ENCODE results near the gene THSD7B. TPM values are rescaled to one million over a fixed set of nuclear protein-coding genes. Genes with fewer than 3 reads are reported as not detected.

THSD7B gene
- total and polyA plus RNA-seq, 2 of the 13 experiments (the other 11 are each of a cell fraction or from before 2014, with no cell fraction given), result 0.02 TPM; not detected in 1

GRCh38 chr2:137449454-137449853, 684.1 kb downstream of the THSD7B start:
- H3K36me3 ChIP-seq (replicated peaks in 1 of 2; ENCODE audit: control insufficient read depth in 1 of 2, insufficient read depth in 2 of 2, low read length in 2 of 2), result no peaks in the 10 kb centered on the region
- no peak overlapping the region for H2AFZ ChIP-seq (ENCODE audit: low read length)
- H3K27me3 ChIP-seq (ENCODE audit: control insufficient read depth in 1 of 2, insufficient read depth in 2 of 2, low read length in 2 of 2), result no peaks in the 10 kb centered on the region
- in situ Hi-C loops (cut with HindIII; ENCODE audit: extremely low pct_ligation_motif_present, low pct_unique_long_range_greater_than_20kb), result no loop called here
- TF ChIP-seq NKX3-1 (CRISPR knock-in tag; IDR thresholded peaks at IDR 0.05) (no peak), POLR2G (IDR thresholded peaks at IDR 0.05; ENCODE audit: low read depth, low read length) (no peak), ZNF776 (CRISPR knock-in tag; IDR thresholded peaks at IDR 0.05) (no peak), IRX3 (CRISPR knock-in tag; IDR thresholded peaks at IDR 0.05; ENCODE audit: borderline replicate concordance, low read depth) (no peak), HINFP (CRISPR knock-in tag; IDR thresholded peaks at IDR 0.05; ENCODE audit: low read depth) (no peak), JUN (CRISPR knock-in tag; IDR thresholded peaks at IDR 0.05) (no peak), CREB3 (CRISPR knock-in tag; IDR thresholded peaks at IDR 0.05) (no peak), MATR3 (CRISPR knock-in tag; IDR thresholded peaks at IDR 0.05) (no peak), TFDP2 (CRISPR knock-in tag; IDR thresholded peaks at IDR 0.05) (no peak), SMYD3 (CRISPR knock-in tag; IDR thresholded peaks at IDR 0.05) (no peak), ZNF121 (CRISPR knock-in tag; IDR thresholded peaks at IDR 0.05) (no peak), ZNF615 (CRISPR knock-in tag; IDR thresholded peaks at IDR 0.05; ENCODE audit: borderline replicate concordance) (no peak), ZNF672 (CRISPR knock-in tag; IDR thresholded peaks at IDR 0.05) (no peak), ZBTB39 (CRISPR knock-in tag; IDR thresholded peaks at IDR 0.05) (no peak), SSRP1 (CRISPR knock-in tag; IDR thresholded peaks at IDR 0.05) (no peak), MED1 (CRISPR knock-in tag; IDR thresholded peaks at IDR 0.05) (no peak), BRCA1 (CRISPR knock-in tag; IDR thresholded peaks at IDR 0.05) (no peak), ZNF788 (CRISPR knock-in tag; IDR thresholded peaks at IDR 0.05; ENCODE audit: borderline replicate concordance) (no peak), HNF1B (CRISPR knock-in tag; IDR thresholded peaks at IDR 0.05) (no peak), POLR2A (IDR thresholded peaks at IDR 0.05; ENCODE audit: insufficient read depth in 1 of 2, low read depth in 2 of 2, low read length in 2 of 2) (no peak)
- ChIA-PET POLR2A (no interaction called here), CTCF (ENCODE audit: low intra/inter-chr PET ratio, low total read pairs) (no interaction called here)
- H3K9me3 ChIP-seq (ENCODE audit: low read length), result no peaks in the 10 kb centered on the region
- H3K9ac ChIP-seq (ENCODE audit: insufficient read depth, low read depth, low read length), result no peak overlapping the region
- intact Hi-C loops (cut with micrococcal nuclease; ENCODE audit: unreplicated experiment), result no loop called here
- no peak overlapping the region for H3K4me3 ChIP-seq (replicated peaks in 1 of 3; ENCODE audit: insufficient read depth in 1 of 3, low read depth in 2 of 3, low read length in 3 of 3)
- H3K79me2 ChIP-seq (ENCODE audit: insufficient read depth, low read length), result no peaks in the 10 kb centered on the region
- no peak for DNase-seq (ENCODE audit: low spot score)
- no peak for FAIRE-seq
- no peaks in the 10 kb centered on the region for H4K20me1 ChIP-seq (ENCODE audit: insufficient read depth, low read length)
- H3K4me1 ChIP-seq (ENCODE audit: insufficient read depth, low read length), result no peaks in the 10 kb centered on the region
- H3K27ac ChIP-seq (ENCODE audit: extremely low read length, insufficient read depth, low read length), result no peak overlapping the region
- no peak overlapping the region for H3K4me2 ChIP-seq (ENCODE audit: low read depth, low read length)
- ATAC-seq, result no peak
- BruUV-seq (replicated peaks), result no TSS peak

Data from HepG2 (cell line).